DND-41 (cell line): ENCODE measurements around the gene TTLL11.

ENCODE experiments used
- CTCF ChIP-seq: IDR thresholded peaks from 2 replicates; pipeline ENCODE4 v1.5.1; 2012; ENCODE audit warnings: borderline replicate concordance, low read length, moderate library complexity, mild to moderate bottlenecking; ENCODE audit not compliant: poor library complexity, severe bottlenecking; ENCODE audit errors: extremely low read depth
- EZH2 ChIP-seq: IDR thresholded peaks from 3 replicates; pipeline ENCODE4 v1.6.1; 2012; ENCODE audit warnings: borderline replicate concordance, low read depth, mild to moderate bottlenecking, moderate library complexity, low read length, inconsistent platforms; ENCODE audit not compliant: severe bottlenecking

GRCh38 chr9:122008559-122008958, 84.5 kb downstream of the TTLL11 start:
- no peak for TF ChIP-seq CTCF
- TF ChIP-seq EZH2: no peak
